SK-N-SH (cell line): ENCODE data around the gene SCN2A. TPM values are rescaled to one million over a fixed set of nuclear protein-coding genes. Genes with fewer than 3 reads are reported as not detected.

Experiments
- CTCF ChIA-PET: fragments of 300-600, 350-600 bp; formaldehyde crosslinking; extraction: SDS; loops from one replicate; lab custom pipeline; 2021; lab: Yijun Ruan, JAX
- POLR2A ChIA-PET: fragments of 350-600 bp; sonication (Branson Sonifier 250); formaldehyde crosslinking; extraction: SDS; loops from one replicate; lab custom pipeline; 2020; ENCODE audit warnings: antibody characterized with exemption, inconsistent platforms; lab: Yijun Ruan, JAX
- DNase-seq: peaks from one replicate; pipeline ENCODE4 v3.0.0; 2012
- H2AFZ ChIP-seq: fragments of 200-600 bp; sonication (generic); 2 replicates; pipeline ENCODE4 v1.8.1; 2016; ENCODE audit warnings: antibody characterized with exemption, mild to moderate bottlenecking, low read depth
- H3F3A ChIP-seq: fragments of 200-600 bp; sonication (generic); replicated peaks from 2 replicates; pipeline ENCODE3; 2016; ENCODE audit warnings: antibody characterized with exemption, mild to moderate bottlenecking; ENCODE audit not compliant: insufficient read depth
- H3K27ac ChIP-seq, 2 experiments: fragments of 200-500 bp in 1 of 2; fragments of 200-600 bp in 1 of 2; sonication (Bioruptor generic) in 1 of 2; sonication (generic), shearing (Covaris generic) in 1 of 2; 2 replicates each; pipeline versions ENCODE4 v1.5.1 to v1.6.1; 2014 to 2016; ENCODE audit warnings: low read depth in 2 of 2, inconsistent platforms in 1 of 2, low read length in 1 of 2, mild to moderate bottlenecking in 1 of 2, mixed read lengths in 1 of 2
- H3K27me3 ChIP-seq: fragments of 200-600 bp; sonication (generic), shearing (Covaris generic); 2 replicates; pipeline ENCODE4 v1.6.1; 2016; ENCODE audit warnings: mixed run types; ENCODE audit not compliant: insufficient read depth
- H3K36me3 ChIP-seq, 2 experiments: fragments of 200-500 bp in 1 of 2; fragments of 200-600 bp in 1 of 2; sonication (Bioruptor generic) in 1 of 2; sonication (generic) in 1 of 2; replicated peaks in 1 of 2; 2 replicates each; pipeline versions ENCODE3 to v1.5.1; 2014 to 2016; ENCODE audit warnings: low read length in 1 of 2, mild to moderate bottlenecking in 1 of 2; ENCODE audit not compliant: insufficient read depth in 2 of 2, control insufficient read depth in 1 of 2
- H3K4me1 ChIP-seq, 2 experiments: fragments of 200-500 bp in 1 of 2; fragments of 200-600 bp in 1 of 2; sonication (Bioruptor generic) in 1 of 2; sonication (generic), shearing (Covaris generic) in 1 of 2; 2 replicates each; pipeline versions ENCODE4 v1.5.1 to v1.6.1; 2014 to 2016; ENCODE audit warnings: low read depth in 1 of 2, low read length in 1 of 2, mixed run types in 1 of 2; ENCODE audit not compliant: insufficient read depth in 2 of 2, control insufficient read depth in 1 of 2
- H3K4me2 ChIP-seq: fragments of 200-600 bp; sonication (generic), shearing (Covaris generic); 2 replicates; pipeline ENCODE4 v1.6.1; 2017; ENCODE audit warnings: mixed run types
- H3K4me3 ChIP-seq, 2 experiments: fragments of 200-500 bp in 1 of 2; fragments of 200-600 bp in 1 of 2; sonication (Bioruptor generic) in 1 of 2; sonication (generic), shearing (Covaris generic) in 1 of 2; 2 replicates each; pipeline versions ENCODE4 v1.5.1 to v1.8.1; 2014 to 2016; ENCODE audit warnings: low read depth in 2 of 2, inconsistent platforms in 1 of 2, low read length in 1 of 2, mild to moderate bottlenecking in 1 of 2, mixed read lengths in 1 of 2, moderate library complexity in 1 of 2
- H3K79me2 ChIP-seq: fragments of 200-600 bp; sonication (generic); 2 replicates; pipeline ENCODE4 v1.8.1; 2017; ENCODE audit warnings: mild to moderate bottlenecking; ENCODE audit not compliant: insufficient read depth
- H3K9ac ChIP-seq: fragments of 200-600 bp; sonication (generic); 2 replicates; pipeline ENCODE4 v1.6.1; 2017; ENCODE audit warnings: mixed run types
- H3K9me2 ChIP-seq: fragments of 200-600 bp; sonication (generic); 2 replicates; pipeline ENCODE4 v1.6.1; 2017; ENCODE audit warnings: mixed run types
- H3K9me3 ChIP-seq: fragments of 200-600 bp; sonication (generic); 2 replicates; pipeline ENCODE4 v1.6.1; 2017; ENCODE audit warnings: mixed run types, mild to moderate bottlenecking, moderate library complexity
- H4K20me1 ChIP-seq: fragments of 200-600 bp; sonication (generic); 2 replicates; pipeline ENCODE4 v1.6.1; 2017; ENCODE audit warnings: mild to moderate bottlenecking, mixed run types; ENCODE audit not compliant: insufficient read depth
- CHD2 ChIP-seq: fragments of 150-350 bp; IDR thresholded peaks from 2 replicates; pipeline ENCODE4 v1.6.1; 2018; ENCODE audit warnings: low read length; ENCODE audit not compliant: partially characterized antibody
- CTCF ChIP-seq: fragments of 200-600 bp; sonication (generic); IDR thresholded peaks from 2 replicates; pipeline ENCODE4 v1.6.1; 2017; ENCODE audit warnings: antibody characterized with exemption, mild to moderate bottlenecking, moderate library complexity
- ELF1 ChIP-seq: IDR thresholded peaks from 2 replicates; pipeline ENCODE4 v1.4.0; 2012
- FOXJ3 ChIP-seq: sonication (generic); formaldehyde crosslinking; IDR thresholded peaks from 2 replicates; pipeline ENCODE4 v1.5.1; 2020; ENCODE audit warnings: mild to moderate bottlenecking, missing genetic modification reagents
- FOXM1 ChIP-seq: IDR thresholded peaks from 2 replicates; pipeline ENCODE4 v1.4.0; 2012; ENCODE audit warnings: low read depth, mild to moderate bottlenecking
- IRF3 ChIP-seq: fragments of 150-350 bp; IDR thresholded peaks from 2 replicates; pipeline ENCODE4 v1.6.1; 2016; ENCODE audit warnings: mild to moderate bottlenecking, low read depth, low read length
- JUND ChIP-seq: IDR thresholded peaks from 2 replicates; pipeline ENCODE4 v1.4.0; 2012
- MAX ChIP-seq: IDR thresholded peaks from 2 replicates; pipeline ENCODE4 v1.4.0; 2012; ENCODE audit warnings: low read depth
- MXI1 ChIP-seq: IDR thresholded peaks from 2 replicates; pipeline ENCODE4 v1.6.1; 2012; ENCODE audit warnings: mild to moderate bottlenecking, low read depth, low read length, improper control_type of control experiment
- PBX3 ChIP-seq: IDR thresholded peaks from 2 replicates; pipeline ENCODE4; 2012
- POLR2AphosphoS5 ChIP-seq: IDR thresholded peaks from 2 replicates; pipeline ENCODE4 v1.6.1; 2012; ENCODE audit warnings: low read depth, low read length
- RAD21 ChIP-seq: IDR thresholded peaks from 2 replicates; pipeline ENCODE4 v1.6.1; 2012; ENCODE audit warnings: mild to moderate bottlenecking, low read length
- REST ChIP-seq: IDR thresholded peaks from 2 replicates; pipeline ENCODE4 v1.6.1; 2012; ENCODE audit warnings: mild to moderate bottlenecking, low read depth, low read length, moderate library complexity
- RFX5 ChIP-seq: IDR thresholded peaks from 2 replicates; pipeline ENCODE4 v1.6.1; 2012; ENCODE audit warnings: mild to moderate bottlenecking, improper control_type of control experiment, low read length
- SIN3A ChIP-seq: IDR thresholded peaks from 2 replicates; pipeline ENCODE4 v1.6.1; 2012; ENCODE audit warnings: low read depth, mild to moderate bottlenecking, low read length, moderate library complexity, borderline replicate concordance
- SMC3 ChIP-seq: IDR thresholded peaks from 2 replicates; pipeline ENCODE4 v1.6.1; 2012; ENCODE audit warnings: low read depth, low read length, improper control_type of control experiment
- TAF1 ChIP-seq: IDR thresholded peaks from 2 replicates; pipeline ENCODE4 v1.6.1; 2012; ENCODE audit warnings: low read depth, mild to moderate bottlenecking, low read length, moderate library complexity, borderline replicate concordance
- TCF12 ChIP-seq: IDR thresholded peaks from 2 replicates; pipeline ENCODE4 v1.4.0; 2012
- USF1 ChIP-seq: IDR thresholded peaks from 2 replicates; pipeline ENCODE4 v1.4.0; 2012; ENCODE audit warnings: low read depth, borderline replicate concordance
- ZBTB33 ChIP-seq: IDR thresholded peaks from 2 replicates; pipeline ENCODE4 v1.4.0; 2012; ENCODE audit warnings: low read depth, borderline replicate concordance
- WGBS: methylation state at CpG from one replicate; pipeline ENCODE4 v1.1.6; 2017; ENCODE audit warnings: low lambda C conversion rate; 5-methylcytosine and 5-hydroxymethylcytosine counted together
- polyA plus RNA-seq, 3 experiments: library from polyadenylated mRNA; depleted of rRNA; stranded (reverse); fragments of >200 nt; gene quantifications; 2 replicates each; pipeline ENCODE4 v1.2.3, GENCODE V29; 2012

SCN2A gene
- polyA plus RNA-seq, 1 of the 3 experiments (the other 2 are of a cell fraction): 5.1 TPM

- no peak overlapping the region for H3K4me3 ChIP-seq
- WGBS: 37% methylated on average over 3 of the region's 3 CpGs
- no peaks in the 10 kb centered on the region for H3K4me1 ChIP-seq
- no peaks in the 10 kb centered on the region for H3K27me3 ChIP-seq
- H4K20me1 ChIP-seq: no peaks in the 10 kb centered on the region
- H3K27ac ChIP-seq: no peak overlapping the region
- H3K4me2 ChIP-seq: no peak overlapping the region
- peaks cover 17 to 34% of the 10 kb centered on the region in 2 experiments for H3K36me3 ChIP-seq
- no peak for DNase-seq
- no peak overlapping the region for H3K9ac ChIP-seq
- H2AFZ ChIP-seq: no peak overlapping the region
- no peaks in the 10 kb centered on the region for H3K79me2 ChIP-seq
- ChIA-PET CTCF (interaction anchor here (0.6 to 2.5 kb wide), 10 partner anchors 8 to 394 kb away, joined by 3 to 16 read pairs (median 4); partner anchors contain the start of gene SCN2A), POLR2A (interaction anchor here (0.9 kb wide), 1 partner anchor 66 kb away, joined by 3 read pairs; no protein-coding TSS in a partner anchor)
- peaks cover 4% of the 10 kb centered on the region for H3F3A ChIP-seq
- no peaks in the 10 kb centered on the region for H3K9me3 ChIP-seq
- TF ChIP-seq IRF3: no peak
- no peak for TF ChIP-seq TAF1
- no peak for TF ChIP-seq FOXM1
- no peak for TF ChIP-seq MXI1
- TF ChIP-seq ELF1: no peak
- no peak for TF ChIP-seq CHD2
- no peak for TF ChIP-seq TCF12
- no peak for TF ChIP-seq PBX3
- no peak for TF ChIP-seq RFX5
- no peak for TF ChIP-seq SMC3
- TF ChIP-seq USF1: no peak
- no peak for TF ChIP-seq POLR2AphosphoS5
- TF ChIP-seq SIN3A: no peak
- no peak for TF ChIP-seq CTCF
- no peak for TF ChIP-seq ZBTB33
- TF ChIP-seq FOXJ3 (CRISPR knock-in tag): no peak
- no peak for TF ChIP-seq JUND
- TF ChIP-seq MAX: no peak
- no peak for TF ChIP-seq REST
- TF ChIP-seq RAD21: no peak
- H3K9me2 ChIP-seq: no peaks in the 10 kb centered on the region
Measured at GRCh38 chr2:165305391-165306096, 66.3 kb downstream of the SCN2A start.
